GM20000 (cell line): ENCODE data around the gene CORO2B.

Experiments
- DNase-seq: peaks from one replicate; pipeline ENCODE4 v3.0.0; 2012; ENCODE audit warnings: low spot score
- TF ChIP-seq, protein P1 (sequence below): IDR thresholded peaks from 2 replicates; pipeline ENCODE4 v1.5.1; 2012; ENCODE audit warnings: mild to moderate bottlenecking, control low read depth; ENCODE audit errors: extremely low read depth, missing control alignments

The CORO2B gene

GRCh38 chr15:68612979-68613740 lies 34.4 kb downstream of the CORO2B start:
- TF ChIP-seq, protein P1, sequence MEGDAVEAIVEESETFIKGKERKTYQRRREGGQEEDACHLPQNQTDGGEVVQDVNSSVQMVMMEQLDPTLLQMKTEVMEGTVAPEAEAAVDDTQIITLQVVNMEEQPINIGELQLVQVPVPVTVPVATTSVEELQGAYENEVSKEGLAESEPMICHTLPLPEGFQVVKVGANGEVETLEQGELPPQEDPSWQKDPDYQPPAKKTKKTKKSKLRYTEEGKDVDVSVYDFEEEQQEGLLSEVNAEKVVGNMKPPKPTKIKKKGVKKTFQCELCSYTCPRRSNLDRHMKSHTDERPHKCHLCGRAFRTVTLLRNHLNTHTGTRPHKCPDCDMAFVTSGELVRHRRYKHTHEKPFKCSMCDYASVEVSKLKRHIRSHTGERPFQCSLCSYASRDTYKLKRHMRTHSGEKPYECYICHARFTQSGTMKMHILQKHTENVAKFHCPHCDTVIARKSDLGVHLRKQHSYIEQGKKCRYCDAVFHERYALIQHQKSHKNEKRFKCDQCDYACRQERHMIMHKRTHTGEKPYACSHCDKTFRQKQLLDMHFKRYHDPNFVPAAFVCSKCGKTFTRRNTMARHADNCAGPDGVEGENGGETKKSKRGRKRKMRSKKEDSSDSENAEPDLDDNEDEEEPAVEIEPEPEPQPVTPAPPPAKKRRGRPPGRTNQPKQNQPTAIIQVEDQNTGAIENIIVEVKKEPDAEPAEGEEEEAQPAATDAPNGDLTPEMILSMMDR = no peak
- DNase-seq = no peak

DNA sequence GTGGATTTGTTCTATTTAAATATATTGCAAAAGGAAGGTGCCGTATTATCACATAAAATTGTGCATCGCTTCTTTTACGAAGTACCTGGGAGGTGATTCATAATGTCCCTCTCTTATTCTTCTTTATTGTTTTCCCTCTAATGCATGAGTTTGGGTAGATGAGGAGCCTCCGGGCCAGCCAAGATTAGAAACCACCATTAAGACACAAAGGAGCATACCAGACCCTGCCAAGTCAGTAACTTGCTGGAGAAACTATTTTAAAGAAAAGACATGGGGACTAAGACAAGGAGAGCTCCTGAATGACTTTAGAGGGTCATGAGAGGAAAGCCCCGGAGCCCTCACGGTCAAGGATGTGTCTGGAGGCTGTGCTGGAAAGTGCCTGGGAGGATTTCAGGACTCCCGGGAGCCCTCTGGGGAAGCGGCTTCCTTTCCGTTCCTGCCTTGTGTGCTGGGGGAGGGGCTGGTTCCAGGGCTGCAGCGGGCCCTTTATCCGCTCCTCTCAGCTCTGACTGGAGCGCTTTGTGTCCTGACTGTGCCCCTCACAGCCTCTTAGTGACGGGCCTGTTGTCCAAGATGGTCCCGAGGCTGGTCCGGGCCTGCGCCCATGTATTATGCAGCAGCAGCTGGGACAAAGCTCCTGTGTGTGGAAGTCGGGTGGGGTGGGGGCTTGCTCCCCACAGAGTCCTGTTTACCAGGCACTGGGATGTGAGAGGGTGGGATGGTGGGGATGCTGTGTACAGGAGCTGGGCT lies 35.7 kb downstream of the CORO2B start:
- TF ChIP-seq, protein P1 = no peak
- no peak for DNase-seq

- TF ChIP-seq, protein P1 = no peak
- DNase-seq = no peak
Measured at GRCh38 chr15:68615301-68615700, 36.5 kb downstream of the CORO2B start.

GRCh38 chr15:68615811-68616210 lies 37.0 kb downstream of the CORO2B start:
- DNase-seq = no peak
- TF ChIP-seq, protein P1 = no peak

GRCh38 chr15:68616397-68616796 lies 37.6 kb downstream of the CORO2B start:
- no peak for DNase-seq
- TF ChIP-seq, protein P1 = no peak

GRCh38 chr15:68617001-68617400 lies 38.2 kb downstream of the CORO2B start:
- DNase-seq = no peak
- TF ChIP-seq, protein P1 = no peak

DNA sequence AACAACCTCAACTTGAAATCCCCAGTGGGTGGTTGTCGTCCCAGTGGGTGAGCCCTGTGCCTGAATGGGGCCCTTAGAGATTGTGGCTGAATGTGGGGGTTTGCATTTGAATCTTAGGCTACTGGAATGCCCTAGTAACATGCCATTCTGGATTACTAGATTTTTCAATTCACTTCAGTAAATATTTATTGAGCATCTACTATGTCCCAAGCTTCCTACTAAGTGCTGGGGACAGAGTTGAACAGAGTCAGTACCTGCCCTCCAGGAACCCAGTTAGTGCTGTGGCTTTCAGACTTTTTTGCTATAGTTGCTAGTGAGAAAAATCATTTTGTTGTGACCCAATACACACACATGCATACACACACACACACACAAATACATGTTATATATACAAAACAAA lies 39.0 kb downstream of the CORO2B start:
- TF ChIP-seq, protein P1 = no peak
- DNase-seq = no peak
